IMR-90 (cell line): Measurements from ENCODE around the gene RNF130.

ENCODE experiments used
- CTCF ChIP-seq: conservative IDR thresholded peaks from 2 replicates; pipeline ENCODE4 v1.5.1; 2012; ENCODE audit warnings: mild to moderate bottlenecking, low read depth, low read length, improper control_type of control experiment
- MXI1 ChIP-seq: IDR thresholded peaks from 2 replicates; pipeline ENCODE4 v1.6.1; 2012; ENCODE audit warnings: low read depth, mild to moderate bottlenecking, low read length, moderate library complexity, borderline replicate concordance
- RAD21 ChIP-seq: IDR thresholded peaks from 2 replicates; pipeline ENCODE4 v1.6.1; 2012; ENCODE audit warnings: low read length, improper control_type of control experiment

- TF ChIP-seq CTCF (no peak), MXI1 (no peak), RAD21 (no peak)
Observed at GRCh38 chr5:180096616-180097015, 25.1 kb upstream of the RNF130 start.
